IMR-90 (cell line): ENCODE results near the gene NFE2.

Source experiments
- CTCF ChIP-seq: conservative IDR thresholded peaks from 2 replicates; pipeline ENCODE4 v1.5.1; 2012; ENCODE audit warnings: mild to moderate bottlenecking, low read depth, low read length, improper control_type of control experiment
- POLR2A ChIP-seq: IDR thresholded peaks from 2 replicates; pipeline ENCODE4 v1.6.1; 2012; ENCODE audit warnings: mild to moderate bottlenecking, low read depth, low read length
- USF2 ChIP-seq: fragments of 150-350 bp; IDR thresholded peaks from 2 replicates; pipeline ENCODE4 v1.6.1; 2017; ENCODE audit warnings: mild to moderate bottlenecking, antibody characterized with exemption, low read length, low read depth

- TF ChIP-seq CTCF (no peak), POLR2A (no peak), USF2 (no peak)
Observed at GRCh38 chr12:54246011-54246641, 54.7 kb downstream of the NFE2 start.
